Chondrocyte (in vitro differentiated cells): ENCODE data around the gene SLC6A15. TPM values are rescaled to one million over a fixed set of nuclear protein-coding genes. Genes with fewer than 3 reads are reported as not detected.
A peak's percentile ranks its signal among the peaks of the same experiment; 100 is the strongest.

Experiments used
- DNase-seq: peaks from one replicate; pipeline ENCODE4 v3.0.0; 2021; ENCODE audit warnings: mixed read lengths, low spot score
- H3K27ac Mint-ChIP-seq: one replicate; pipeline ENCODE4 v1.8.0; 2021; ENCODE audit warnings: mild to moderate bottlenecking, moderate library complexity, mixed read lengths; ENCODE audit not compliant: unreplicated experiment
- H3K27me3 Mint-ChIP-seq: 2 replicates; pipeline ENCODE4 v1.8.0; 2021; ENCODE audit warnings: low read depth, mixed read lengths
- H3K36me3 Mint-ChIP-seq: 2 replicates; pipeline ENCODE4 v1.8.0; 2021; ENCODE audit warnings: low read depth, mixed read lengths
- H3K4me1 Mint-ChIP-seq: 2 replicates; pipeline ENCODE4 v1.8.0; 2021; ENCODE audit warnings: low read depth, mild to moderate bottlenecking, mixed read lengths
- H3K4me3 Mint-ChIP-seq: one replicate; pipeline ENCODE4 v1.8.0; 2021; ENCODE audit warnings: mild to moderate bottlenecking, moderate library complexity, mixed read lengths; ENCODE audit not compliant: unreplicated experiment
- H3K9me3 Mint-ChIP-seq: 2 replicates; pipeline ENCODE4 v1.8.0; 2021; ENCODE audit warnings: low read depth, mixed read lengths
- CTCF ChIP-seq: fragments of 200-600 bp; sonication (generic); IDR thresholded peaks from 2 replicates; pipeline ENCODE4 v1.5.0; 2021; ENCODE audit warnings: antibody characterized with exemption, mild to moderate bottlenecking, moderate library complexity
- total RNA-seq: library from RNA; stranded (reverse); gene quantifications from 3 replicates; pipeline ENCODE4 v1.2.1, GENCODE V29; 2021

Gene SLC6A15
- total RNA-seq, 1 donor from 2014 or later: not detected

GRCh38 chr12:84842406-84843013, 70.1 kb downstream of the SLC6A15 start:
- Mint-ChIP-seq H3K27ac (no peak overlapping the region), H3K4me3 (no peak overlapping the region), H3K27me3 (peaks cover 5% of the 10 kb centered on the region), H3K4me1 (no peaks in the 10 kb centered on the region), H3K36me3 (no peaks in the 10 kb centered on the region), H3K9me3 (no peaks in the 10 kb centered on the region)
- no peak for DNase-seq
- peak; percentile 88 for TF ChIP-seq CTCF

DNA sequence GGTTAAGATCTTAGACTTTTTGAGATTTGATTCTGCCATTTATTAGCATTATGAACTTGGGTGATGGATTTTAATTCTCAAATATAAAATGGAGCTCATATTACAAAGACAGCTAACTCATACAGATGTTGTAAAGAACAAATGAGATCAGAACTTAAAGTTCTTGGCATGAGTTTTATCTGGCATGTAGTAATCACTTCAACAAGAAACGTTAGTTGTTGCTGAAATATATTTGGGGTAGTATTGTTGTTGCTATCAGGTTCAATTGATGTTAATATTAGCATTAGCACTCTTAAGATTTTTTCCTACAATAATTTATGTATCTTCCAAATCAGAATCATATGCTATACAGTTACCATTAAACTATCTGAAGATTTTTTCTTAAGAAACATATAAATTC, 71.0 kb downstream of the SLC6A15 start:
- no peak for TF ChIP-seq CTCF
- Mint-ChIP-seq H3K36me3 (no peaks in the 10 kb centered on the region), H3K27ac (no peak overlapping the region), H3K27me3 (peaks cover 5% of the 10 kb centered on the region), H3K4me1 (no peaks in the 10 kb centered on the region), H3K9me3 (no peaks in the 10 kb centered on the region), H3K4me3 (no peak overlapping the region)
- DNase-seq: no peak

GRCh38 chr12:84840356-84840755, 72.2 kb downstream of the SLC6A15 start:
- Mint-ChIP-seq H3K4me1 (no peaks in the 10 kb centered on the region), H3K4me3 (no peak overlapping the region), H3K9me3 (no peaks in the 10 kb centered on the region), H3K36me3 (no peaks in the 10 kb centered on the region), H3K27me3 (peaks cover 5% of the 10 kb centered on the region), H3K27ac (no peak overlapping the region)
- no peak for DNase-seq
- no peak for TF ChIP-seq CTCF

- Mint-ChIP-seq H3K4me3 (no peak overlapping the region), H3K4me1 (peaks cover 12% of the 10 kb centered on the region), H3K27me3 (peaks cover 5% of the 10 kb centered on the region), H3K9me3 (no peaks in the 10 kb centered on the region), H3K36me3 (no peaks in the 10 kb centered on the region), H3K27ac (no peak overlapping the region)
- no peak for DNase-seq
- TF ChIP-seq CTCF: no peak
Observed at GRCh38 chr12:84826925-84827324, 85.7 kb downstream of the SLC6A15 start.

DNA sequence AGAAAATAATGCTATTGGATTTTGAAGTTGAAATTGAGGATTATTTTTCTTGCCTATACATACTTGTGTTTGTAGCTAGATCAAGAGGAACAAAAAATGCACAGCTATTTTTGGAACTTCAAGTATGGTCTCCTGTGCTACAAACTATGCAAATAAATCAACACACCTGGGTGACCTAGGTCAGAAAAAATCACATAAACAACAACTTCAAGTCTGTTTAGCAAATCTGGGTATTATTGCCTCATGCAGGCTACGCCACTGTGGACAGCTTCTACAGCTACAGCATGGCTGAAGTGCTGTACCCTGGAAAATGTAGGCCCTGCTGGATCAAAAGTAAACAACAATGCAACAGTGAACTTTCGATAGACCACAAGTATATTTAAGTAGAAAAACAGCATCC, 87.5 kb downstream of the SLC6A15 start:
- no peaks in the 10 kb centered on the region for H3K36me3 Mint-ChIP-seq
- H3K27me3 Mint-ChIP-seq: peaks cover 5% of the 10 kb centered on the region
- no peaks in the 10 kb centered on the region for H3K9me3 Mint-ChIP-seq
- H3K27ac Mint-ChIP-seq: no peak overlapping the region
- TF ChIP-seq CTCF: no peak
- H3K4me1 Mint-ChIP-seq: peaks cover 13% of the 10 kb centered on the region
- DNase-seq: no peak
- no peak overlapping the region for H3K4me3 Mint-ChIP-seq
